Measurements from ENCODE around the gene CCNL1.

DNA sequence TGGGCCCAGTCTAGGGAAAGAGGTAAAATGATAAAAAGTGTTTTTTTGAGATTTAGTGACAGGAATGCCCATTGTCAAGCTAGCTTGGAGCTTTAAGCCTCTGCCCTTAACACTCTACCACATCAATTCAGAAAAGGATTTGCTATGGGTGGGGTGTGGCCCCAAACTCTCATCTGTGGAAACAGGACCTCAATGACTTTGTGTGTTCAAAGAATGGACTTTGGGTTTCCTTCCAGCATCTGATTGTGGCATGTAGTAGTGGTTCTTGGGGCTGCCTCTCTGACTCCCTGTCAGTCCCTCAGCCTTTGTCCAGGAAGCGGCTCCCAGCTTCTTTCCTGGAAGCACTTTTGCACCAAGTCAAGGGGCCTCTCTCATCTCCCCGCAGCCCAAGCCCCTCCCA is 56.1 kb downstream of the CCNL1 start:
- TF ChIP-seq CTCF (conservative IDR thresholded peaks at IDR 0.05) (no peak), ZFX (IDR thresholded peaks at IDR 0.05) (no peak)
